ENCODE data around the gene SMOC1. TPM values are rescaled to one million over a fixed set of nuclear protein-coding genes. Genes with fewer than 3 reads are reported as not detected.

Gene SMOC1
- total RNA-seq, 1 donor: under 0.01 TPM

GRCh38 chr14:70022771-70023445 is 143.7 kb downstream of the SMOC1 start:
- no peaks in the 10 kb centered on the region for H3K9me3 ChIP-seq (ENCODE audit: low read depth, low read length)
- H3K4me1 ChIP-seq (ENCODE audit: insufficient read depth, low read length): peaks cover 13% of the 10 kb centered on the region
- no peak overlapping the region for H3K4me3 ChIP-seq (ENCODE audit: low read length)
- H3K27me3 ChIP-seq (ENCODE audit: insufficient read depth, low read length): no peaks in the 10 kb centered on the region

GRCh38 chr14:70023871-70024270 is 144.7 kb downstream of the SMOC1 start:
- Histone ChIP-seq H3K9me3 (ENCODE audit: low read depth, low read length) (no peaks in the 10 kb centered on the region), H3K27me3 (ENCODE audit: insufficient read depth, low read length) (no peaks in the 10 kb centered on the region)

GRCh38 chr14:70027785-70028428 is 148.7 kb downstream of the SMOC1 start:
- Histone ChIP-seq H3K9me3 (ENCODE audit: low read depth, low read length) (no peaks in the 10 kb centered on the region), H3K27me3 (ENCODE audit: insufficient read depth, low read length) (no peaks in the 10 kb centered on the region), H3K4me1 (ENCODE audit: insufficient read depth, low read length) (no peaks in the 10 kb centered on the region), H3K4me3 (ENCODE audit: low read length) (no peak overlapping the region)

More at GRCh38 chr14:70023871-70024270, 144.7 kb downstream of the SMOC1 start:
- Histone ChIP-seq H3K4me1 (ENCODE audit: insufficient read depth, low read length) (peaks cover 7% of the 10 kb centered on the region), H3K4me3 (ENCODE audit: low read length) (no peak overlapping the region)

DNA sequence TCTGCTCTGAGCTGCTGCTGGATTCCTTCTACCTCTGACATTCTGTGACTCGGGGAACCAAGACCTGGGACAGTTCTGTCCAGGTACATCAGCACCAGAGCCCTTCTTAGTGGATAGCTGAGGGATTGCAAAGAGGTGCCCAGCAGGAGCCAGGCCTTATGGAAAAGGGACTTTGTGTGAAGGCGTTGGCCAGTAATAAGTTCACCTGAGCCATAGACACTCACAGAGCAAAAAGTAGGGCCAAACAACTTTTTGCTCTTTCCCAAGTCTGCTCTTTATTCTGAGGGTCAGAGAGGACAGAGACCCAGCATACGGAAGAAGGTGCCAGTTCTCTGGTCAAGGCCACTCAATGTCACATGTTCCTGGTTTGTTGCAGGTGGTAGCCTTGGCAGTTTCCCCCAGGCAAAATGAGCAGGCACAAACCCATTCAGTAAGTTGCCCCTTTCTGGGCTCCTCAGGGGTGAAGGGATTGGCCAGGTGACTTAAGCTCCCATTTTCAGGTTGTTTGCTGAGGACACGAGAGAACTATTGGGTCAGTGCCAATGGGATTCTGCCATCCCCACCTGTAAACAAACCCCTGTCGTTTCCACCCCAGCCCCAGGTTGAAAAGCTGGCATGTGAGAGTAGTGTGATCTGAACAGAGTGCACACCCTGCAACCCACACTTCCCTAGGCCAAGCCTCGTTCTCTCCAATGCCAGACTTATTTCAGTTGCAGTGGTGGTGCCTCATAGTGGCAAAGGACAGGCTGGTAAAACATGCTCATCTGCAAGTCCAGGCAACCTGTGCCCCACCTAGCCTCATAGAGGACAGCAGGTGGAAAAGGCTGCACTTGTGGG is 150.3 kb downstream of the SMOC1 start:
- Histone ChIP-seq H3K4me1 (ENCODE audit: insufficient read depth, low read length) (no peaks in the 10 kb centered on the region), H3K27me3 (ENCODE audit: insufficient read depth, low read length) (no peaks in the 10 kb centered on the region), H3K4me3 (ENCODE audit: low read length) (no peak overlapping the region), H3K9me3 (ENCODE audit: low read depth, low read length) (no peaks in the 10 kb centered on the region)

DNA sequence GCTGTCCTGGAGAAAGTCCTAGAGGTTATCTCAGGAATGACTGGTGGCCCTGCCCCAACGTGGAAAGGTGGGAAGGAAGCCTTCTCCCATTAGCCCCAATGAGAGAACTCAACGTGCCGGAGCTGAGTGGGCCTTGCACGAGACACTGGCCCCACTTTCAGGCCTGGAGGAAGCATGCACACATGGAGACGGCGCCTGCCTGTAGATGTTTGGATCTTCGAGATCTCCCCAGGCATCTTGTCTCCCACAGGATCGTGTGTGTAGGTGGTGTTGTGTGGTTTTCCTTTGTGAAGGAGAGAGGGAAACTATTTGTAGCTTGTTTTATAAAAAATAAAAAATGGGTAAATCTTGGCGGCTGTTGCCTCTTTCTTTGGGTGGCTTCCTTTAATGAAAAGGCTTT is 152.8 kb downstream of the SMOC1 start:
- H3K27me3 ChIP-seq (ENCODE audit: insufficient read depth, low read length): no peaks in the 10 kb centered on the region

GRCh38 chr14:70032447-70032846 is 153.2 kb downstream of the SMOC1 start:
- Histone ChIP-seq H3K9me3 (ENCODE audit: low read depth, low read length) (no peaks in the 10 kb centered on the region), H3K4me1 (ENCODE audit: insufficient read depth, low read length) (no peaks in the 10 kb centered on the region), H3K4me3 (ENCODE audit: low read length) (no peak overlapping the region), H3K27me3 (ENCODE audit: insufficient read depth, low read length) (no peaks in the 10 kb centered on the region)

More for the DNA sequence above, 152.8 kb downstream of the SMOC1 start:
- Histone ChIP-seq H3K4me3 (ENCODE audit: low read length) (no peak overlapping the region), H3K9me3 (ENCODE audit: low read depth, low read length) (no peaks in the 10 kb centered on the region), H3K4me1 (ENCODE audit: insufficient read depth, low read length) (no peaks in the 10 kb centered on the region)

- no peak overlapping the region for H3K4me3 ChIP-seq (ENCODE audit: low read length)
Observed at GRCh38 chr14:70033116-70033515, 153.9 kb downstream of the SMOC1 start.

DNA sequence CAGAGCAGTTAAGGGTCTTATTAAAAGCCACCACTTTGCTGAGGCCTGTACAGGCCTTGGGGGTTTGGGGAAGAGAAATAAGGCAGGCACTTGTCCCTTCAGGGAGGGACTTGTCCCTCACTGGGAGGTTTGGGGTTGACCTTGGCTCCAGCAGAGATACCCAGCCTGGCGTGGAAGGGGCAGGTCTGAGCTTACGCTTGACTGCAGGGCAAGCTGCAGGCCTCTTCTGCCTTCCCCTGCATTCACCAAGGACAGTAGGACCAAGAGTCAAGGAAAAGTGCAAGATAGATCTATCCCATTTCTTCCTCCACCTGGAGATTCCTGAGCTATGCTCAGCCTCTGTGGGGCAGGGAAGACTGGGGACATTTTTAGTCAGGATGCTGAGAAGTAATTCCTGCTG is 154.3 kb downstream of the SMOC1 start:
- Histone ChIP-seq H3K4me3 (ENCODE audit: low read length) (no peak overlapping the region), H3K27me3 (ENCODE audit: insufficient read depth, low read length) (no peaks in the 10 kb centered on the region), H3K4me1 (ENCODE audit: insufficient read depth, low read length) (no peaks in the 10 kb centered on the region), H3K9me3 (ENCODE audit: low read depth, low read length) (no peaks in the 10 kb centered on the region)

More at GRCh38 chr14:70033116-70033515, 153.9 kb downstream of the SMOC1 start:
- Histone ChIP-seq H3K9me3 (ENCODE audit: low read depth, low read length) (no peaks in the 10 kb centered on the region), H3K4me1 (ENCODE audit: insufficient read depth, low read length) (no peaks in the 10 kb centered on the region), H3K27me3 (ENCODE audit: insufficient read depth, low read length) (no peaks in the 10 kb centered on the region)

GRCh38 chr14:70034257-70034656 is 155.0 kb downstream of the SMOC1 start:
- H3K9me3 ChIP-seq (ENCODE audit: low read depth, low read length): no peaks in the 10 kb centered on the region
- no peaks in the 10 kb centered on the region for H3K27me3 ChIP-seq (ENCODE audit: insufficient read depth, low read length)
- no peak overlapping the region for H3K4me3 ChIP-seq (ENCODE audit: low read length)
- no peaks in the 10 kb centered on the region for H3K4me1 ChIP-seq (ENCODE audit: insufficient read depth, low read length)

DNA sequence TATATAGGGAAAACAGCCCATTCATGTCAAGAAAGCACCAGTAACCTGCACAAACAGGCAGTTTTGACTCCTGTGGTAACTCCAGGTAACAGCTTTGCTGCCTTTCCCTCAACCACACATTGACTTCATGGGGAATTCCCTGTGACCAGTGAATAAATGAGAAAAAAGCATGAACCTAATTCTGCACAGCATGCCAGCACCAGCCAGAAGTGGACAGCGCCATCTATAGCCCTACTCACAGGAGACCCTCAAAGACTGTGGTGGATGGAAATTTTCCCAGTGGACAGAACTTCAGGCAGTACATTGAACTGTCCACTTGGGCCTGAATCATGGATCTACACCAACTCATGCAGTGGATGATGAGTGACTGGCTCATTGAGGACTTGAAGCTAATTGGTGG is 157.4 kb downstream of the SMOC1 start:
- Histone ChIP-seq H3K9me3 (ENCODE audit: low read depth, low read length) (no peaks in the 10 kb centered on the region), H3K4me1 (ENCODE audit: insufficient read depth, low read length) (no peaks in the 10 kb centered on the region), H3K27me3 (ENCODE audit: insufficient read depth, low read length) (no peaks in the 10 kb centered on the region), H3K4me3 (ENCODE audit: low read length) (no peak overlapping the region)

DNA sequence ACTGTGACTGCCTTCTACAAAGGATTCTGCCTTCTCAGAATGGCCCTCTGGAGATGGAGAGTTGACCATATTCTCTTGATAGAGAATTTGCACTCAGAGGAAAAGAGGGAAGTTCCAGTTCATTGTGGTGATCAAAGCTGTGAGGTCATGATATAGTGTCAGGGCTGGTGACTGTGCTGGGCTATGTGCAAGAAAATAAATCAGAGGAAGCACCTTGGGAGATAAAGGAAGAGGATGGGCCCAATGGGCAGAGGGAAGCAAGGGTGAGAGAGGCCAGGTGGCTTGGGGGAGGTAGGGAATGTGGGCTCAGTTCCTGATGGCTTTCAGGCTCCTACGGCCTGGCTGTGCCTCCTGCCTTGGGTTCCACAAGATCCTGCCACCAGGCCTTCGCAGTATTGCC is 163.8 kb downstream of the SMOC1 start:
- H3K9me3 ChIP-seq (ENCODE audit: low read depth, low read length): no peaks in the 10 kb centered on the region
- H3K4me1 ChIP-seq (ENCODE audit: insufficient read depth, low read length): no peaks in the 10 kb centered on the region
- no peaks in the 10 kb centered on the region for H3K27me3 ChIP-seq (ENCODE audit: insufficient read depth, low read length)
- no peak overlapping the region for H3K4me3 ChIP-seq (ENCODE audit: low read length)

GRCh38 chr14:70045310-70045709 is 166.1 kb downstream of the SMOC1 start:
- no peaks in the 10 kb centered on the region for H3K27me3 ChIP-seq (ENCODE audit: insufficient read depth, low read length)
- H3K4me1 ChIP-seq (ENCODE audit: insufficient read depth, low read length): no peaks in the 10 kb centered on the region
- no peak overlapping the region for H3K4me3 ChIP-seq (ENCODE audit: low read length)
- no peaks in the 10 kb centered on the region for H3K9me3 ChIP-seq (ENCODE audit: low read depth, low read length)

- Histone ChIP-seq H3K27me3 (ENCODE audit: insufficient read depth, low read length) (no peaks in the 10 kb centered on the region), H3K4me1 (ENCODE audit: insufficient read depth, low read length) (no peaks in the 10 kb centered on the region), H3K4me3 (ENCODE audit: low read length) (no peak overlapping the region), H3K9me3 (ENCODE audit: low read depth, low read length) (no peaks in the 10 kb centered on the region)
Observed at GRCh38 chr14:70045844-70046535, 166.8 kb downstream of the SMOC1 start.

- Histone ChIP-seq H3K27me3 (ENCODE audit: insufficient read depth, low read length) (no peaks in the 10 kb centered on the region), H3K4me1 (ENCODE audit: insufficient read depth, low read length) (no peaks in the 10 kb centered on the region), H3K9me3 (ENCODE audit: low read depth, low read length) (no peaks in the 10 kb centered on the region), H3K4me3 (ENCODE audit: low read length) (no peak overlapping the region)
Observed at GRCh38 chr14:70047598-70048312, 168.5 kb downstream of the SMOC1 start.
